Measurements from ENCODE around the gene BTNL9. TPM values are rescaled to one million over a fixed set of nuclear protein-coding genes. Genes with fewer than 3 reads are reported as not detected.

The BTNL9 gene
- total RNA-seq, 2 experiments from 2014 or later = not detected

- ChIA-PET POLR2A (no interaction called here), CTCF (interaction anchor here (1.9 kb wide), 1 partner anchor 28 kb away, joined by 3 read pairs; no protein-coding TSS in a partner anchor)
- no peak for DNase-seq
- no peaks in the 10 kb centered on the region for H3K9me3 Mint-ChIP-seq
- peaks cover 10% of the 10 kb centered on the region for H3K27me3 Mint-ChIP-seq
- H3K4me3 Mint-ChIP-seq = no peak overlapping the region
- H3K4me1 Mint-ChIP-seq = no peaks in the 10 kb centered on the region
- no peak overlapping the region for H3K27ac Mint-ChIP-seq
- H3K36me3 Mint-ChIP-seq (ENCODE audit: low read depth) = no peaks in the 10 kb centered on the region
Measured at GRCh38 chr5:181035991-181036815, 3.9 kb upstream of the BTNL9 start.

- DNase-seq = no peak
- ChIA-PET CTCF (interaction anchor here (1.9 kb wide), 1 partner anchor 28 kb away, joined by 3 read pairs; no protein-coding TSS in a partner anchor), POLR2A (no interaction called here)
- H3K9me3 Mint-ChIP-seq = no peaks in the 10 kb centered on the region
- H3K4me3 Mint-ChIP-seq = no peak overlapping the region
- H3K27ac Mint-ChIP-seq = no peak overlapping the region
- H3K4me1 Mint-ChIP-seq = no peaks in the 10 kb centered on the region
- H3K36me3 Mint-ChIP-seq (ENCODE audit: low read depth) = no peaks in the 10 kb centered on the region
- H3K27me3 Mint-ChIP-seq = peaks cover 11% of the 10 kb centered on the region
Measured at GRCh38 chr5:181036816-181037364, 3.2 kb upstream of the BTNL9 start.

- Mint-ChIP-seq H3K4me3 (no peak overlapping the region), H3K4me1 (no peaks in the 10 kb centered on the region), H3K9me3 (no peaks in the 10 kb centered on the region), H3K27ac (no peak overlapping the region), H3K36me3 (ENCODE audit: low read depth) (no peaks in the 10 kb centered on the region), H3K27me3 (peaks cover 16% of the 10 kb centered on the region)
- DNase-seq = no peak
- CTCF ChIA-PET = interaction anchor here (1.9 kb wide), 1 partner anchor 27 kb away, joined by 3 read pairs; no protein-coding TSS in a partner anchor
- POLR2A ChIA-PET = no interaction called here
Measured at GRCh38 chr5:181037365-181037861, 2.7 kb upstream of the BTNL9 start.

- no peaks in the 10 kb centered on the region for H3K36me3 Mint-ChIP-seq (ENCODE audit: low read depth)
- no peak overlapping the region for H3K27ac Mint-ChIP-seq
- peaks cover 12% of the 10 kb centered on the region for H3K27me3 Mint-ChIP-seq
- H3K9me3 Mint-ChIP-seq = no peaks in the 10 kb centered on the region
- DNase-seq = no peak
- ChIA-PET POLR2A (interaction anchor here (0.5 kb wide), 1 partner anchor 25 kb away, joined by 3 read pairs; no protein-coding TSS in a partner anchor), CTCF (no interaction called here)
- H3K4me1 Mint-ChIP-seq = no peaks in the 10 kb centered on the region
- no peak overlapping the region for H3K4me3 Mint-ChIP-seq
Measured at GRCh38 chr5:181039471-181039870, 595 bp upstream of the BTNL9 start.

GRCh38 chr5:181040631-181040945, 522 bp downstream of the BTNL9 start:
- CTCF ChIA-PET = no interaction called here
- H3K4me3 Mint-ChIP-seq = no peak overlapping the region
- H3K9me3 Mint-ChIP-seq = no peaks in the 10 kb centered on the region
- peaks cover 12% of the 10 kb centered on the region for H3K27me3 Mint-ChIP-seq
- POLR2A ChIA-PET = no interaction called here
- no peaks in the 10 kb centered on the region for H3K4me1 Mint-ChIP-seq
- no peak overlapping the region for H3K27ac Mint-ChIP-seq
- DNase-seq = no peak
- no peaks in the 10 kb centered on the region for H3K36me3 Mint-ChIP-seq (ENCODE audit: low read depth)

- Mint-ChIP-seq H3K27me3 (peaks cover 12% of the 10 kb centered on the region), H3K36me3 (ENCODE audit: low read depth) (no peaks in the 10 kb centered on the region), H3K4me3 (no peak overlapping the region), H3K4me1 (no peaks in the 10 kb centered on the region), H3K9me3 (no peaks in the 10 kb centered on the region), H3K27ac (no peak overlapping the region)
- no peak for DNase-seq
- ChIA-PET CTCF (no interaction called here), POLR2A (no interaction called here)
Measured at GRCh38 chr5:181041043-181041442, 977 bp downstream of the BTNL9 start.

- H3K27ac Mint-ChIP-seq = no peak overlapping the region
- H3K4me3 Mint-ChIP-seq = no peak overlapping the region
- no peak for DNase-seq
- H3K9me3 Mint-ChIP-seq = no peaks in the 10 kb centered on the region
- ChIA-PET POLR2A (interaction anchor here (0.6 kb wide), 1 partner anchor 110 kb away, joined by 3 read pairs; no protein-coding TSS in a partner anchor), CTCF (no interaction called here)
- peaks cover 12% of the 10 kb centered on the region for H3K27me3 Mint-ChIP-seq
- no peaks in the 10 kb centered on the region for H3K4me1 Mint-ChIP-seq
- no peaks in the 10 kb centered on the region for H3K36me3 Mint-ChIP-seq (ENCODE audit: low read depth)
Measured at GRCh38 chr5:181042036-181042713, 2.1 kb downstream of the BTNL9 start.

GRCh38 chr5:181042722-181043121, 2.7 kb downstream of the BTNL9 start:
- DNase-seq = no peak
- ChIA-PET CTCF (no interaction called here), POLR2A (interaction anchor here (0.6 kb wide), 1 partner anchor 110 kb away, joined by 3 read pairs; no protein-coding TSS in a partner anchor)
- H3K9me3 Mint-ChIP-seq = no peaks in the 10 kb centered on the region
- no peak overlapping the region for H3K4me3 Mint-ChIP-seq
- peaks cover 15% of the 10 kb centered on the region for H3K27me3 Mint-ChIP-seq
- H3K4me1 Mint-ChIP-seq = no peaks in the 10 kb centered on the region
- no peaks in the 10 kb centered on the region for H3K36me3 Mint-ChIP-seq (ENCODE audit: low read depth)
- no peak overlapping the region for H3K27ac Mint-ChIP-seq

- Mint-ChIP-seq H3K27ac (no peak overlapping the region), H3K4me1 (no peaks in the 10 kb centered on the region), H3K9me3 (no peaks in the 10 kb centered on the region), H3K4me3 (no peak overlapping the region), H3K36me3 (ENCODE audit: low read depth) (no peaks in the 10 kb centered on the region), H3K27me3 (peaks cover 21% of the 10 kb centered on the region)
- CTCF ChIA-PET = no interaction called here
- DNase-seq = no peak
- POLR2A ChIA-PET = no interaction called here
Measured at GRCh38 chr5:181043285-181044092, 3.4 kb downstream of the BTNL9 start.

GRCh38 chr5:181044093-181044599, 4.1 kb downstream of the BTNL9 start:
- H3K9me3 Mint-ChIP-seq = no peaks in the 10 kb centered on the region
- POLR2A ChIA-PET = no interaction called here
- H3K36me3 Mint-ChIP-seq (ENCODE audit: low read depth) = no peaks in the 10 kb centered on the region
- H3K4me3 Mint-ChIP-seq = no peak overlapping the region
- CTCF ChIA-PET = no interaction called here
- no peak overlapping the region for H3K27ac Mint-ChIP-seq
- H3K4me1 Mint-ChIP-seq = no peaks in the 10 kb centered on the region
- peaks cover 21% of the 10 kb centered on the region for H3K27me3 Mint-ChIP-seq
- no peak for DNase-seq

- Mint-ChIP-seq H3K4me1 (no peaks in the 10 kb centered on the region), H3K4me3 (no peak overlapping the region), H3K27me3 (peaks cover 24% of the 10 kb centered on the region), H3K27ac (no peak overlapping the region), H3K36me3 (ENCODE audit: low read depth) (no peaks in the 10 kb centered on the region), H3K9me3 (no peaks in the 10 kb centered on the region)
- ChIA-PET POLR2A (no interaction called here), CTCF (interaction anchor here (0.6 kb wide), 1 partner anchor 251 kb away, joined by 3 read pairs; no protein-coding TSS in a partner anchor)
- DNase-seq = no peak
Measured at GRCh38 chr5:181044662-181045305, 4.7 kb downstream of the BTNL9 start.

- DNase-seq = no peak
- CTCF ChIA-PET = interaction anchor here (0.6 kb wide), 1 partner anchor 252 kb away, joined by 3 read pairs; no protein-coding TSS in a partner anchor
- Mint-ChIP-seq H3K9me3 (no peaks in the 10 kb centered on the region), H3K27ac (no peak overlapping the region), H3K27me3 (peaks cover 23% of the 10 kb centered on the region), H3K4me1 (no peaks in the 10 kb centered on the region), H3K36me3 (ENCODE audit: low read depth) (no peaks in the 10 kb centered on the region), H3K4me3 (no peak overlapping the region)
- POLR2A ChIA-PET = no interaction called here
Measured at GRCh38 chr5:181045316-181045715, 5.2 kb downstream of the BTNL9 start.

Measured in activated CD4-positive, alpha-beta T cell treated with anti-CD3 and anti-CD28 coated beads, Interleukin-2, amount 10 ng/mL, durations not matched to agents 7 days and 5 days (primary cell).